Measurements from ENCODE around the gene PHF21B. TPM values are rescaled to one million over a fixed set of nuclear protein-coding genes. Genes with fewer than 3 reads are reported as not detected.
"Not testable (repeated sequence)": the region's sequence is repeated elsewhere in the genome, so short reads cannot be mapped to it uniquely, and the experiment has no call there.

The PHF21B gene
- total RNA-seq, 1 donor from 2014 or later: 0.21 TPM

GRCh38 chr22:44930016-44930710, 79.6 kb downstream of the PHF21B start:
- no peaks in the 10 kb centered on the region for H3K36me3 Mint-ChIP-seq (ENCODE audit: low read depth)
- H3K4me1 Mint-ChIP-seq (ENCODE audit: low read depth): no peaks in the 10 kb centered on the region
- H3K27ac Mint-ChIP-seq: no peak overlapping the region
- H3K27me3 Mint-ChIP-seq (ENCODE audit: insufficient read depth): peaks cover 2% of the 10 kb centered on the region
- no peak for DNase-seq (ENCODE audit: low spot score)
- H3K4me3 Mint-ChIP-seq: no peak overlapping the region
- no peaks in the 10 kb centered on the region for H3K9me3 Mint-ChIP-seq
- intact Hi-C loops (cut with micrococcal nuclease): no loop called here

GRCh38 chr22:44929359-44930015, 80.3 kb downstream of the PHF21B start:
- no peak overlapping the region for H3K4me3 Mint-ChIP-seq
- no peaks in the 10 kb centered on the region for H3K36me3 Mint-ChIP-seq (ENCODE audit: low read depth)
- no peaks in the 10 kb centered on the region for H3K4me1 Mint-ChIP-seq (ENCODE audit: low read depth)

DNA sequence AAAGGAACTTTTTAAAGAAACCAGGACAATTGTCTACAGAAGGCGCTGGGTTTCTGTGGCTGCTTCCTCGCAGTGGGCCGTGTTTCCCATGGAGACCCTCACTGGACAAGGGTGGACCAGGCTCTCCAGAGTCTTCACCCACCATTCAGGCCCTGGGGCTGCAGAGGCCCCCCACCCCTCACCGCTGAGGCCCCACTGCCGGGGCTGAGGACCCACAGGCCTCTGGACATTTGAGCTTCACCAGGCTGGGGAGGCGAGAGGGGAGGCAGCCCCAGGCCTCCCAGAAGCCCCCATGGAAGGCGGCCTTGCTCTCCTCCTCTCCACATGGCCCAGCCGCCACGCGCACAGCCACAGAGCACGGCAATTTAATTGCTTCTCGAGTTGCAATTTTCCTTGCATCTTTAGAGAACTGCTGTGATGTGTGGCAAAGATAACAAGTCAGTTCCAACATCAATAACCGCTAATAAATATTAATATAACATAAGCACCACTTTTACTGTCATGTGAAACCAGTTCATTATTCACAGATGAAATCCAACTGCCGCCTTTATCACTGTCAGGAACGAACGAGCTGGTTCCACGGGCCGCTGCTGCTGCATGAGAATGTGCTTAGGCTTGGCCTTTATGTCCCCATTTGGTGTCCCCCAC, 81.0 kb downstream of the PHF21B start:
- H3K4me1 Mint-ChIP-seq (ENCODE audit: low read depth): no peaks in the 10 kb centered on the region
- intact Hi-C loops (cut with micrococcal nuclease): no loop called here
- peaks cover 2% of the 10 kb centered on the region for H3K27me3 Mint-ChIP-seq (ENCODE audit: insufficient read depth)
- H3K36me3 Mint-ChIP-seq (ENCODE audit: low read depth): no peaks in the 10 kb centered on the region
- DNase-seq (ENCODE audit: low spot score): no peak
- no peak overlapping the region for H3K4me3 Mint-ChIP-seq
- no peaks in the 10 kb centered on the region for H3K9me3 Mint-ChIP-seq
- no peak overlapping the region for H3K27ac Mint-ChIP-seq

More at GRCh38 chr22:44929359-44930015, 80.3 kb downstream of the PHF21B start:
- H3K9me3 Mint-ChIP-seq: no peaks in the 10 kb centered on the region
- intact Hi-C loops (cut with micrococcal nuclease): no loop called here
- no peak for DNase-seq (ENCODE audit: low spot score)
- peaks cover 2% of the 10 kb centered on the region for H3K27me3 Mint-ChIP-seq (ENCODE audit: insufficient read depth)
- H3K27ac Mint-ChIP-seq: no peak overlapping the region

GRCh38 chr22:44928136-44928463, 81.7 kb downstream of the PHF21B start:
- Mint-ChIP-seq H3K4me3 (no peak overlapping the region), H3K36me3 (ENCODE audit: low read depth) (no peaks in the 10 kb centered on the region), H3K4me1 (ENCODE audit: low read depth) (no peaks in the 10 kb centered on the region), H3K27me3 (ENCODE audit: insufficient read depth) (no peaks in the 10 kb centered on the region), H3K9me3 (no peaks in the 10 kb centered on the region), H3K27ac (no peak overlapping the region)
- no peak for DNase-seq (ENCODE audit: low spot score)
- intact Hi-C loops (cut with micrococcal nuclease): no loop called here

DNA sequence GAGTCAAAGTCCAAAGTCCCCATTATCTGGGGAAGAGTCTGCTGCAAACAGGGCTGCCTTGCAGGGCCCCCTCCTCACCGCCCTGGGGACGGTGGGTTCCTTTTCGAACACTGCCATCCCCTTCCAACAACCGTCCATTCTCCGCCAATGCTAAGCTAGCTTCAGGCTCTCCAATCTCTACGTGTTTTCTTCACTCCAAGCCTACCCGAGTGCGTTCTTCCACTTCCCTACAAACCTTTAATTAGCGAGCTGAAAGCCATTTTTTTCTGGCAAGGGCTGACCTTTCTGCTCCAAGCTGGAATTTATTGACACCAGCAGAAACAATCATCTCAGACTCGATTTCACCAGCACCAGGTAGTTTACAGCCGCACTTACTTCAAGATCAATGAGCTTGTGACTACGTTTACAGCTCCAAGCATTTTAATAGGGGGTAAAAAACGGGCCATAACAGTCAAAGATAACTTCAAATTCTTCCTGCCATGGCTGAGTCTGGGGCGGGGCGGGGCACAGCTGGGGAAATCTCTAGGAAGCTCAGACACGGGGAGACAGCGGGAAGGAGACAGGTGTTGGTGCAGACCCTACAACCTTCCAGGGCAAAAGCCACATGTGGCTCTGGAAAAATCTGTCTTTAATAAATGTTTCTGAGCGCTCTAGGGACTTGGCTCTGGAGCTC, 82.2 kb downstream of the PHF21B start:
- Mint-ChIP-seq H3K27ac (no peak overlapping the region), H3K4me3 (no peak overlapping the region), H3K27me3 (ENCODE audit: insufficient read depth) (no peaks in the 10 kb centered on the region), H3K4me1 (ENCODE audit: low read depth) (no peaks in the 10 kb centered on the region), H3K36me3 (ENCODE audit: low read depth) (no peaks in the 10 kb centered on the region), H3K9me3 (no peaks in the 10 kb centered on the region)
- DNase-seq (ENCODE audit: low spot score): no peak
- intact Hi-C loops (cut with micrococcal nuclease): no loop called here

DNA sequence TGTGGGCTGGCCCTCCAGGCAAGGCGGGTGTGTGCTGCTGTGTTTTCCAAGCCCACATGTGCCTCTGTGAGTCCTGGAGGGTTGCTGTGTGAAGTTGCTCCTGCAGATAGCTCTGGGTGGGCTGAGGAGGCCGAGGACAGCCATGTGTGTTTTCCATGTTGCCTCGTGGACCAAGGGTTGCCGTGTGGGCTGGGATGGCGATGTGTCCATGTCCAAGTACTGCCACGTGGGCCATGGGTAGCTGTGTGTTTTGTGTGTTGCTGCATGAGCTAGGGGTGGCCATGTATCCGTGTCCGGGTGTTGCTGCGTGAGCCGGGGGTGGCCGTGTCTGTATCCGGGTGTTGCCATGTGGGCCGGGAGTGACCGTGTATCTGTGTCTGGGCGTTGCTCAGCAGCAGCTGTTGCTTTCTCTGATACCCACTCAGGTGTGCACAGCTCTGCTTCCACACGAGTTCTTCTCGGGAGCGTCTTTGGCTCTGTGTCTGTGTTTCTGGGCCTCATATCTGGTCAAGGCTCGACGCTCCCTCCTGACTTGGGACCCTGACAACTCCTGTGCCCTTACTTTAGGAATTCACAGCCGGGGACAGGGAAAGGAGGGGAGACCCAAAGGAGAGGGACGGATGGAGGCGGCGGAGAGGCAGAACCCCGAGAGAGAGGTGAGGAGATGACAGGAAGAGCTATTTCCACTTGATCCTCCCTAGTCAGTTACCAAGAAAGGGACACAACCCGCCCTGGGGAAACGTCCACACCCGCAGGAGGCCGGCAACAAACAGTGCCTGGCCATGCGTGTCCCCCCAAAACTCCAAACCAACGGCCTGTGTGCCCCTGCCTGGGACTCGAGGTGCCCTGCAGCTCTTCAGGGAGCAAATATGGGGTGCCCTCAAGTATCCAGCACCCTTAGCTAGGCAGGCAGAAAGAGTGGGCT, 83.1 kb downstream of the PHF21B start:
- H3K9me3 Mint-ChIP-seq: no peaks in the 10 kb centered on the region
- no peak overlapping the region for H3K4me3 Mint-ChIP-seq
- no peaks in the 10 kb centered on the region for H3K4me1 Mint-ChIP-seq (ENCODE audit: low read depth)
- H3K36me3 Mint-ChIP-seq (ENCODE audit: low read depth): no peaks in the 10 kb centered on the region
- DNase-seq (ENCODE audit: low spot score): no peak
- H3K27me3 Mint-ChIP-seq (ENCODE audit: insufficient read depth): no peaks in the 10 kb centered on the region
- intact Hi-C loops (cut with micrococcal nuclease): no loop called here
- no peak overlapping the region for H3K27ac Mint-ChIP-seq

- H3K27me3 Mint-ChIP-seq (ENCODE audit: insufficient read depth): no peaks in the 10 kb centered on the region
- no peak overlapping the region for H3K4me3 Mint-ChIP-seq
- H3K27ac Mint-ChIP-seq: no peak overlapping the region
- H3K9me3 Mint-ChIP-seq: no peaks in the 10 kb centered on the region
- H3K36me3 Mint-ChIP-seq (ENCODE audit: low read depth): no peaks in the 10 kb centered on the region
- DNase-seq (ENCODE audit: low spot score): no peak
- H3K4me1 Mint-ChIP-seq (ENCODE audit: low read depth): no peaks in the 10 kb centered on the region
- intact Hi-C loops (cut with micrococcal nuclease): no loop called here
Measured at GRCh38 chr22:44926124-44926475, 83.7 kb downstream of the PHF21B start.

GRCh38 chr22:44925465-44926123, 84.2 kb downstream of the PHF21B start:
- Mint-ChIP-seq H3K4me3 (no peak overlapping the region), H3K27me3 (ENCODE audit: insufficient read depth) (no peaks in the 10 kb centered on the region), H3K4me1 (ENCODE audit: low read depth) (no peaks in the 10 kb centered on the region), H3K27ac (no peak overlapping the region), H3K9me3 (no peaks in the 10 kb centered on the region), H3K36me3 (ENCODE audit: low read depth) (no peaks in the 10 kb centered on the region)
- DNase-seq (ENCODE audit: low spot score): no peak
- intact Hi-C loops (cut with micrococcal nuclease): no loop called here

DNA sequence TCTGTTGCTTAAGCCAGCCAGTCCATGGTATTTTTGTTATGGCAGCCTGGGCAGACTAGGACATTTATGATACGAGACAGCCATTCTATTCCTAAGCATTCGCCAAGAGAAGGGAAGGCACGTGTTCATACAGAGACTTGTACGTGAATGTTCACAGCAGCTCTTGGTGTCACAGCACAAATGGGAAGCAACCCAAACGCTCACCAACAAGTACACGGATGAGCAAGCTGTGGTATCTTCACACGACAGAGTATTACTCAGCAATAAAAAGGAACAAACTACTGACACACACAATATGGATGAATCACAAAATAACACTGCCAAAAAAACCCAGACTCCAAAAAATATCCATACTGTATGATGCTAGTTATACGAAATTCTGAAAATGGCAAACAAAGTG, 85.1 kb downstream of the PHF21B start:
- Mint-ChIP-seq H3K9me3 (no peaks in the 10 kb centered on the region), H3K36me3 (ENCODE audit: low read depth) (no peaks in the 10 kb centered on the region), H3K4me3 (no peak overlapping the region), H3K27ac (no peak overlapping the region), H3K27me3 (ENCODE audit: insufficient read depth) (no peaks in the 10 kb centered on the region), H3K4me1 (ENCODE audit: low read depth) (no peaks in the 10 kb centered on the region)
- intact Hi-C loops (cut with micrococcal nuclease): no loop called here
- DNase-seq (ENCODE audit: low spot score): no peak

- H3K36me3 Mint-ChIP-seq (ENCODE audit: low read depth): no peaks in the 10 kb centered on the region
- no peaks in the 10 kb centered on the region for H3K27me3 Mint-ChIP-seq (ENCODE audit: insufficient read depth)
- H3K4me3 Mint-ChIP-seq: no peak overlapping the region
- intact Hi-C loops (cut with micrococcal nuclease): no loop called here
- H3K4me1 Mint-ChIP-seq (ENCODE audit: low read depth): no peaks in the 10 kb centered on the region
- no peak overlapping the region for H3K27ac Mint-ChIP-seq
- DNase-seq (ENCODE audit: low spot score): no peak
- H3K9me3 Mint-ChIP-seq: no peaks in the 10 kb centered on the region
Measured at GRCh38 chr22:44924098-44924497, 85.7 kb downstream of the PHF21B start.

- not testable (repeated sequence) for H3K4me1 Mint-ChIP-seq (ENCODE audit: low read depth); DNase-seq (ENCODE audit: low spot score)
Measured at GRCh38 chr22:44921766-44922165, 88.0 kb downstream of the PHF21B start.

DNA sequence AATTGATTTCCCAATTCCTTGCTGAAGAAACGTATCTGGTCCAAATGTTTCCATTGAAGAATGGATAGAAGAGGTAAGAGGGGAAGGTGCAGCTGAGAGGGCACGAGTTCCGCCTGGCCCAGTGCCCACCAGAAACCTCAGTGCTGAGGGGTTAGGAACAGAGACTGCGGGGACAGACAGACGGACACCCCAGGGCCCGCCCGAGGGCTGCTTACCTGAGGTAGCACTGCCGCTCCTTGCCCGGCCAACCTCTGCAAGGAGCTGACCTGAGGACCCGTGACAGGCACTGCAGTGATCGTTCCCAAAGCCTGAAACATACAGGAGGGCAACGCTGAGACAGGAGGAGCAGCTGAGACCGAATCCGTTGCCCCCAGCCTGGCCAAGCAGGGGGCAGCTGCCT, 89.6 kb downstream of the PHF21B start:
- DNase-seq (ENCODE audit: low spot score): no peak
- H3K27ac Mint-ChIP-seq: no peak overlapping the region
- H3K9me3 Mint-ChIP-seq: no peaks in the 10 kb centered on the region
- intact Hi-C loops (cut with micrococcal nuclease): no loop called here
- no peaks in the 10 kb centered on the region for H3K4me1 Mint-ChIP-seq (ENCODE audit: low read depth)
- H3K36me3 Mint-ChIP-seq (ENCODE audit: low read depth): no peaks in the 10 kb centered on the region
- H3K27me3 Mint-ChIP-seq (ENCODE audit: insufficient read depth): no peaks in the 10 kb centered on the region
- no peak overlapping the region for H3K4me3 Mint-ChIP-seq

More at GRCh38 chr22:44921766-44922165, 88.0 kb downstream of the PHF21B start:
- H3K4me3 Mint-ChIP-seq; H3K27ac Mint-ChIP-seq; H3K27me3 Mint-ChIP-seq (ENCODE audit: insufficient read depth); intact Hi-C loops (cut with micrococcal nuclease); H3K36me3 Mint-ChIP-seq (ENCODE audit: low read depth); H3K9me3 Mint-ChIP-seq: not testable (repeated sequence)

All from activated T-helper 1 cell treated with anti-CD3 and anti-CD28 coated beads, Interleukin-12 subunit alpha, Interleukin-12 subunit beta, Interleukin-2, Interleukin-4 antibody, amounts not matched to agents 30 ng/mL and 10 ng/mL and 1 ng/mL, durations not matched to agents 14 hours and 24 hours and 36 hours (primary cell).